Amniotic epithelial cell (primary cell): ENCODE data around the gene PTPN13.
"Not testable (repeated sequence)": the region's sequence is repeated elsewhere in the genome, so short reads cannot be mapped to it uniquely, and the experiment has no call there.

Source experiments
- DNase-seq: peaks from one replicate; pipeline ENCODE4 v3.0.0-alpha.2; 2010; ENCODE audit warnings: low read depth

PTPN13 gene

GRCh38 chr4:86717651-86718050 is 123.5 kb downstream of the PTPN13 start:
- DNase-seq, result no peak

DNA sequence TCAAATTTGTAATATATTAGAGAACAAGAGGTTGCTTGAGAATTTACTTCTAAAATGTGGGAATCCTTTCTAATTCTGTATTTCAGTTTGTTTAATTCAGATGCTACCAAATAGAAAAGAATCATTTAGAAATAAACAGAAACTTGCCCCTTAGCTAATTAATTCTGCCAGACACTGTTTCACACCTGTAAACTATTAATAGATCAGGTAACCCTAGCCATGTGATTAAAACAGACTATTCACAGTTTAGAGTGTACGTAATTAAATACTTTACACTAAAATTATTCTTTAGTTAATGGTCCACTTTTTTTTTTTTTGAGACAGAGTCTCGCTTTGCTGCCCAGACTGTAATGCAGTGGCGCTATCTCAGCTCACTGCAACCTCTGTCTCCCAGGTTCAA is 124.0 kb downstream of the PTPN13 start:
- no peak for DNase-seq

- DNase-seq, result not testable (repeated sequence)
Measured at GRCh38 chr4:86719149-86719548, 125.0 kb downstream of the PTPN13 start.

- peak; percentile 2 for DNase-seq
Measured at GRCh38 chr4:86720508-86721068, 126.5 kb downstream of the PTPN13 start.

DNA sequence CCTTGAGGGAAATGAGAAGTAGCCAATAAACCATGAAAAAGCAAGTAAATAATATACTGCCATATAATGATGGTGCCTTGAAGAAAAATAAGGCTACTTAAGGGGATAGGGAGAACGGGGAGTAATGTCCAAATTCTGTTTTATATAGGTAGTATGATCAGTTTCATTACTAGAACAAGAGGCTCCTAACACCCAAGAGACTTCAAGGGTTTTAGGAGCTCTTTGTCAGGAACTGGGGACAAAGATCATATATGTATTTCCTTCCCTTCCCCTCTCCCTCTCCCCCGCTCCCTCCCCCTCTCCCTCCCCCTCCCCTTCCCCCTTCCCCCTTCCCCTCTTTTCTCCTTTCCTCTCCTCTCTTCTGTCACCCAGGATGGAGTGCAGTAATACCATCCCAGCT is 127.3 kb downstream of the PTPN13 start:
- DNase-seq, result no peak

DNA sequence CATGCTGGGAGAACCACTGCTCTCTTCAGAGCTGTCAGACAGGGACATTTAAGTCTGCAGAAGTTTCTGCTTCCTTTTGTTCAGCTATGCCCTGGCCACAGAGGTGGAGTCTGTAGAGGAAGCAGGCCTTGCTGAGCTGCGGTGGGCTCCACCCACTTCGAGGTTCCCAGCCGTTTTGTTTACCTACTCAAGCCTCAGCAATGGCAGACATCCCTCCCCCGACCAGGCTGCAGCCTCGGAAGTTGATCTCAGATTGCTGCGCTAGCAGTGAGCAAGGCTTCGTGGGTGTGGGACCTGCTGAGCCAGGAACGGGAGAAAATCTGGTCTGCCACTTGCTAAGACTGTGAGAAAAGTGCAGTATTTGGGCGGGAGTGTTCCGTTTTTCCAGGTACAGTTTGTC is 136.2 kb downstream of the PTPN13 start:
- DNase-seq, result peak; percentile 53

- no peak for DNase-seq
Measured at GRCh38 chr4:86737244-86737643, 143.1 kb downstream of the PTPN13 start.

DNA sequence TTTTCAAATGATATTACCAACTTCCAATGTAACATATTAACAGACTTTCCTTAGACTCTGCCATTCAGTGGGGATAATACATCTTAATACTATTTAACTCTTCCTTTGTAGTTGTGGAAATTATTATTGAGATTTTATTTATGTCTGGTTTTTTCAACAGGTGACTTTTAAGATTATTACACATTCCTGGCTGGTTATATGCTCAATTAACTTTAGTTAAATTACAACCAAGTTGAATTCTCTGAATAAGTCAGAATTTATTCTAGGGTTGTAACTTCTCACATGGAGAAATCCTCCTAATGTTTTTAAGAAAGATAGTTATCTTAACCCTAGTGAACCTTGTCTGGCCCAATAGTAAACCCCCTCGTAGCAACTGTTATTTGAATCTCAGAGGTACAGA is 147.7 kb downstream of the PTPN13 start:
- no peak for DNase-seq

DNA sequence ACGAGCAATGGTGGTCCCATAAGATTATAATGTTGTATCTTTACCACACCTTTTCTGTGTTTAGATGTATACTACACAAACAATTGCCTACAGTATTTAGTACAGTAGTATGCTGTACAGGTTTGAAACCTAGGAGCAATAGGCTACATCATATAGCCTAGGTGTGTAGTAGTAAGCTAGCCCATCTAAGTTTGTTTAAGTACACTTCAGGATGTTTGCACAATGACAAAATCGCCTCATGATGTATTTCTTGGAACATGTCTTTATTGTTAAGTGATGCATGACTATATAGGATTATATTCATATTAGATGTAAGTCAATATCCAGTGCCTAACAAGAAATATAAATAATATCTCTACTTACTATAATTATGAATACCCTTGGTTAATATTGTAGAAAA is 150.5 kb downstream of the PTPN13 start:
- DNase-seq, result no peak

DNA sequence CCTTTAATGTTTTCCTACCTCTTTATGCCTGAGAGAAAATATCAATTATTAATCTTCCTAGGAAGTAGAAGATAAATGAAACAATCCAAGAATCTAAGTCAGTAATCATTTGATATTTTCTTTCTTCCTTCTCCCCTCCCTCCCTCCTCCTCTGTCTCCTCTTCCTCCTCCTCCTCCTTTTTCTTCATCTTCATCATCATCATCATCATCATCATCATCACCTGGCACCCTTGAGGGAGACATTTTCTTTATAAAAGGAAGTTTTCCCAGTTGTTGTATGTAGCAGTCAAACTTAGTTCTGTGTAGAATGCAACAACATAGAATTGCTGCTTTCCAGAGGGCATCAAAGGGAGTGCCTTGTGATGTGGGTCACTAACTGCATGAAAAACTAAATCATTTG is 155.0 kb downstream of the PTPN13 start:
- no peak for DNase-seq

DNA sequence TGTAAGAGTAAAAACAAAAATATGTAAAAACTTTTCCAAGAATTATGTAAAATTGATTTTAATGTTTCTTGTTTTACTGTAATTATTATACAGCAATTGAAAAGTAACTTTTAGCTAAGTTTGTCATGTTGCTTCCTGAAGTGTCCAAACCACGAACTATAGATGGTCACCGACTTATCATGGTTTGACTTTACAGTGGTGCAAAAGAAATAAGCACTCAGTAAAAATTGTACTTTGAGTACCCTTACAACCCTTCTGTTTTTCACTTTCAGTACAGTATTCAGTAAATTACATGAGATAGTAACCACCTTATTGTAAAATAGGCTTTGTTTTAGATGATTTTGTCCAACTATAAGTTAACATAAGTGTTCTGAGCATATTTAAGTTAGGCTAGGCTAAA is 161.3 kb downstream of the PTPN13 start:
- DNase-seq, result no peak

DNA sequence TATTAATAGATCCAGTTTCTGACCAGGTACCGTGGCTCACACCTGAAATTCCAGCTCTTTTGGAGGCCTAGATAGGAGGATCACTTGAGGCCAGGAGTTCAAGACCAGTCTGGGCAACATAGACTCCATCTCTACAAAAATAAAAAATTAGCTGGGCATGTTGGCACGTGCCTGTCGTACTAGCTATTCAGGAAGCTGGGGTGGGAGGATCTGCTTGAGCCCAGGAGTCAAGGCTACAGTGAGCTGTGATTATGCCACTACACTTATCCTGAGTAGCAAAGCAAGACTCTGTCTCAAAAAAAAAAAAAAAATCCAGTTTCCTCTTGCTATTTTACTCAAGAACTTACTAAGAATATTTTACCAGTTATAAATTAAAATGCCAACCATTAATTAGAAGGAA is 163.4 kb downstream of the PTPN13 start:
- DNase-seq, result no peak

DNA sequence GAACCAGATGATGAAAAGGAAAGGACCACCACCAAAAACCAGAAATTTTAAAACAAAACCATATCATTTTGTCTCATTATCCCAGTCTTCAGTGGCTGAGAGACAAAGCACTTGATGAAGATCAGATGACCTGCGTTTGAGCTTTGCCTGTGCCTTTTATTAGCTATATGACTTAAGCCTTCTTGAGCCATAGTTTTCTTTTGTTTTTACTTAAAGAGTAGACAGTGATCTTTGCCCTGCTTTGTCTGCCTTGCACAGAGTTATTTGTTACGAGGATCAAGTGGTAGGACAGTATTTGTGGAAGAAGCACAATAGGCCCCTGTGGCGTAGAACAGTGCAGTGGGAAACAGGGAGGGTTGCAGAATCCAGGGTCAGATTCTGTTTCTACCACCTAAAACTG is 165.2 kb downstream of the PTPN13 start:
- no peak for DNase-seq

GRCh38 chr4:86762649-86763048 is 168.5 kb downstream of the PTPN13 start:
- DNase-seq, result no peak

GRCh38 chr4:86769794-86770193 is 175.7 kb downstream of the PTPN13 start:
- DNase-seq, result no peak

DNA sequence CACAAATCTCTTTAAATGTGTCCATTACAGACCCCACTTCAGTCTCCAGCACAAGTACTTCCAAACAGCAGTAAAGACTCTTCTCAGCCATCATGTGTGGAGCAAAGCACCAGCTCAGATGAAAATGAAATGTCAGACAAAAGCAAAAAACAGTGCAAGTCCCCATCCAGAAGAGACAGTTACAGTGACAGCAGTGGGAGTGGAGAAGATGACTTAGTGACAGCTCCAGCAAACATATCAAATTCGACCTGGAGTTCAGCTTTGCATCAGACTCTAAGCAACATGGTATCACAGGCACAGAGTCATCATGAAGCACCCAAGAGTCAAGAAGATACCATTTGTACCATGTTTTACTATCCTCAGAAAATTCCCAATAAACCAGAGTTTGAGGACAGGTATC is 177.0 kb downstream of the PTPN13 start:
- no peak for DNase-seq

- DNase-seq, result no peak
Measured at GRCh38 chr4:86775061-86775460, 180.9 kb downstream of the PTPN13 start.

- peak; percentile 1 for DNase-seq
Measured at GRCh38 chr4:86778175-86778574, 184.1 kb downstream of the PTPN13 start.

- no peak for DNase-seq
Measured at GRCh38 chr4:86788826-86789225, 194.7 kb downstream of the PTPN13 start.

GRCh38 chr4:86791126-86791525 is 197.0 kb downstream of the PTPN13 start:
- DNase-seq, result no peak

DNA sequence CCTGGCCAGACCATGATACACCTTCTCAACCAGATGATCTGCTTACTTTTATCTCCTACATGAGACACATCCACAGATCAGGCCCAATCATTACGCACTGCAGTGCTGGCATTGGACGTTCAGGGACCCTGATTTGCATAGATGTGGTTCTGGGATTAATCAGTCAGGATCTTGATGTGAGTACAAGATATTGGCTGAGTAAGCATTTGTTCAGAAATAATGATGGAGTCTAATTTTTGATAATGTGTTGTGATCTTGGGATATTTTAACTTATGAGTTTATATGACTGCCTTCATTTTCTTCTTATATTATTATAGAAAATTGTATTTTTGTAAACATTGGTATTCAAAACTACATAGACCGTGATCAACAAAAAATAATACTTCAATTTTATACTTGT is 215.7 kb downstream of the PTPN13 start:
- DNase-seq, result no peak

DNA sequence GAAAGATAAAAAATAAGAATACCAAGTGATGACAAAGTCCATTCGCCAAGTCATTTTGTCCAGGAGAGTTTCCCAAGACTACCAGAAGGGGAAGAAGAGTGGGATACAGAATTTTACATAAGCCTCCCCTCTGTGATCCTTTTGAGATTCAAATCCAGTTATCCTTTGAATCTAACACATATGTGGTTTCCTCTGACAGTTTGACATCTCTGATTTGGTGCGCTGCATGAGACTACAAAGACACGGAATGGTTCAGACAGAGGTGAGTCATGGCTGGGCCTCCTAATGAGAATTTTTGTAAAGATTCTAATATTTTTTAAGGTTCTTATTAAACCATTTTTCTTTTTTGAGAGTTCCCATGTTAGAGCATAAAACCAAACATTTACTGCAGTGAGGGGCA is 216.7 kb downstream of the PTPN13 start:
- DNase-seq, result peak; percentile 12

DNA sequence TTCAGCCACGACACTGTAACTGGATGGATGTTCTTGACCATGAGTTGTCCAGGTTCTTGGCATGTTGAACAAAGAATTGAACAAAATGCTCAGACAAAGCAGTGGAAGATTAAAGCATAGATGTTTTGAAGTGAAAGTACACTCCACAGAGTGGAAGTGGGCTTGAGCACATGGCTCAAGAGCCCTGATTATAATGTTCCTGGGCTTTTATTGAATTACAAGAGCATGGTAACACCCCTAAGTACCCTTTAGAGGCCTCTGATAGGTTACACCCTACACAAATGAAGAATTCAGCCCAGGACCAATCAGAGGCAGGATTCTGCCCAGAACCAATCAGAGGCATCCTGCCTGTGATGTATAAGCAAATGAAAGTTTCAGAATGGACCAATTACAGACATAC is 221.5 kb downstream of the PTPN13 start:
- DNase-seq, result no peak

DNA sequence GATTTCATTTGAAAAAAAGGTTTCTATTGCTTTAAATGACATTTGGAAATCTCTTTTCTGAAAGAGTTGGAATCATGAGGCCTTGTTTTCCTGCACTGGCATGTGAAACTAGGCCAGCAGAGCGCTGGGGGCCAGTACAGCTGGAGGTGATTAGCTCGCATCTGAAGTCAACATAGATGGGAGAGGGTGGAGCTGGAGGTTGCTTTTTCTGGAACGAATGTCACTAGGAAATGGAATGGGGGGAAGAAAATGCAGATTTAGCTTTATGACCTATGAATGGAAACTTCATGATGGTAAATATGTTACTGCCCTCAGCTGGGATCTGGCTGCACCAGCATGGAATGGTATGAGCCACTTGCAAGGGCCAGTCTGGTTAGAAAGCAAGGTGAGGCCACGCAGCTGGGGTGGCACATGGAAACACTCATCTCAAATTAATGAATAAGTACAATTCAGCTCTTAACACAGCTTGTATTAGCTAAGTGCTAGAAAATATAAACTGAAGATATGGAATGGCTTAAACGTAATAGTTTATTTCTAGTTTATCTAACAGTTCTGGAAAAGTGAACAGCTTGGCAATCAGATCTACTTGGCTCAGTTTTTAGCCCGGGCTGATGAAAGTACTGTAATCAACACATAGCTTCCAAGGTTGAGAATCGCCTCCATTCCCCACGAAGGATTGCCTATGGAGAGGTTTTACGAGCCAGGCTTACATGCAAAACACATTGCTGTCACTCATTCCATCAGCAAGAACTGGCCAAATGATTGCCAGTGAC is 222.6 kb downstream of the PTPN13 start:
- no peak for DNase-seq
